Measurements from ENCODE around the gene SERPINA3.

Gene SERPINA3

DNA sequence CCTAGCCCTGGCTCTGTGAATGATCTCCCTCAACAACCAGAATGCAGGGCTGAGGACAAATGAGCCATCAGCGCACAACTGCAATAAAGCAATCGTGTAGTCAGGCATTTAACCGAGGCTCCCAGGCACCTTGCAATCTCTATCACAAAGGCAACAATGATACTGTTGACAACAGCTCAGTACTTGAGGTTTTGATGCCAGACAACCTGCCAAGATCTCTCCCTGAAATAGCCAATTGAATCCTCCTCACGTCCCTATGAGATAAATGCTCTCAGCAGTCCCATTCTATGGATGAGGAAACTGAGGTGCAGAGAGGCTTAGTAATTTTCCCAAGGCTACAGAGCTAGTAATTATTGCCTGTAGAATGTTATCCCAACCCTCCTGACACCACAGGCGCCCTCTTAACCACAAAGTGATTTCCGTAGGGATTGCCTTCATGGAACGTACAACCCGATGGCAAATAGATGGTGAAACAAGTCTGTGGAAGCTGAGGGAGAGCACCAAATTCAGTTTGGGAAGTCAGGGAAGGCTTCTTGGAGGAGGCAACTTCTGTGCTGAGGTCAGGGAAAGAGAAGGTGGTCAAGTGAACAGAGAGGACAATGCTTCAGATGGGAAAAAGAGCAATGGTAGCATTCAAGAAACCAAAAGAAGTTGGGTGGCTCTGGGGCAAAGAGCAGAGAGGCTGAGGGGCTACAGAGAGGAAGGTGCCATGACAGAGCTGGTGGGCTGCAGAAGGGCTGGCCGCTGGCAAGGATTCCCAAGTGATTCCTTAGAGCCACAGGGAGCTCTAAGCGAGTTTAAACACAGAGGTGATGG, 12.6 kb downstream of the SERPINA3 start:
- Histone ChIP-seq H3K4me1 (ENCODE audit: control extremely low read depth in 1 of 4, control insufficient read depth in 4 of 4, insufficient read depth in 4 of 4, low read length in 3 of 4) (no peaks in the 10 kb centered on the region), H3K9me3 (ENCODE audit: control extremely low read depth in 1 of 5, control insufficient read depth in 4 of 5, insufficient read depth in 2 of 5, low read depth in 1 of 5, low read length in 4 of 5) (peaks cover 0 to 11% (median 0%) of the 10 kb centered on the region in 5 experiments), H3K27ac (ENCODE audit: insufficient read depth in 1 of 2, low read depth in 1 of 2, low read length in 2 of 2, poor library complexity in 1 of 2, severe bottlenecking in 2 of 2) (no peak overlapping the region), H3K27me3 (replicated peaks in 2 of 5; ENCODE audit: control insufficient read depth in 4 of 5, insufficient read depth in 5 of 5, low read length in 4 of 5) (peaks cover 0 to 31% (median 2%) of the 10 kb centered on the region in 5 experiments), H3K4me3 (ENCODE audit: control insufficient read depth in 1 of 7, extremely low read depth in 1 of 7, insufficient read depth in 4 of 7, low read depth in 2 of 7, low read length in 6 of 7) (no peak overlapping the region), H3K36me3 (ENCODE audit: control insufficient read depth in 4 of 4, insufficient read depth in 4 of 4, low read length in 3 of 4) (no peaks in the 10 kb centered on the region)
- no peak for DNase-seq
- CTCF ChIA-PET, result no interaction called here
- POLR2A ChIA-PET, result no interaction called here
- 86% methylated on average over 9 of the region's 10 CpGs for WGBS (ENCODE audit: insufficient coverage)

GRCh38 chr14:94625353-94625635, 13.1 kb downstream of the SERPINA3 start:
- Histone ChIP-seq H3K27me3 (replicated peaks in 2 of 5; ENCODE audit: control insufficient read depth in 4 of 5, insufficient read depth in 5 of 5, low read length in 4 of 5) (peaks cover 0 to 37% (median 2%) of the 10 kb centered on the region in 5 experiments), H3K4me1 (ENCODE audit: control extremely low read depth in 1 of 4, control insufficient read depth in 4 of 4, insufficient read depth in 4 of 4, low read length in 3 of 4) (no peaks in the 10 kb centered on the region), H3K27ac (ENCODE audit: insufficient read depth in 1 of 2, low read depth in 1 of 2, low read length in 2 of 2, poor library complexity in 1 of 2, severe bottlenecking in 2 of 2) (no peak overlapping the region), H3K9me3 (ENCODE audit: control extremely low read depth in 1 of 5, control insufficient read depth in 4 of 5, insufficient read depth in 2 of 5, low read depth in 1 of 5, low read length in 4 of 5) (peaks cover 0 to 6% (median 0%) of the 10 kb centered on the region in 5 experiments), H3K4me3 (ENCODE audit: control insufficient read depth in 1 of 7, extremely low read depth in 1 of 7, insufficient read depth in 4 of 7, low read depth in 2 of 7, low read length in 6 of 7) (no peak overlapping the region), H3K36me3 (ENCODE audit: control insufficient read depth in 4 of 4, insufficient read depth in 4 of 4, low read length in 3 of 4) (no peaks in the 10 kb centered on the region)
- DNase-seq, result no peak
- POLR2A ChIA-PET, result no interaction called here
- CTCF ChIA-PET, result no interaction called here
- WGBS (ENCODE audit: insufficient coverage), result 75% methylated on average over 2 of the region's 2 CpGs

- Histone ChIP-seq H3K4me3 (ENCODE audit: control insufficient read depth in 1 of 7, extremely low read depth in 1 of 7, insufficient read depth in 4 of 7, low read depth in 2 of 7, low read length in 6 of 7) (no peak overlapping the region), H3K27ac (ENCODE audit: insufficient read depth in 1 of 2, low read depth in 1 of 2, low read length in 2 of 2, poor library complexity in 1 of 2, severe bottlenecking in 2 of 2) (no peak overlapping the region), H3K9me3 (ENCODE audit: control extremely low read depth in 1 of 5, control insufficient read depth in 4 of 5, insufficient read depth in 2 of 5, low read depth in 1 of 5, low read length in 4 of 5) (peaks cover 0 to 6% (median 0%) of the 10 kb centered on the region in 5 experiments), H3K4me1 (ENCODE audit: control extremely low read depth in 1 of 4, control insufficient read depth in 4 of 4, insufficient read depth in 4 of 4, low read length in 3 of 4) (no peaks in the 10 kb centered on the region), H3K36me3 (ENCODE audit: control insufficient read depth in 4 of 4, insufficient read depth in 4 of 4, low read length in 3 of 4) (no peaks in the 10 kb centered on the region), H3K27me3 (replicated peaks in 2 of 5; ENCODE audit: control insufficient read depth in 4 of 5, insufficient read depth in 5 of 5, low read length in 4 of 5) (peaks cover 0 to 38% (median 2%) of the 10 kb centered on the region in 5 experiments)
- WGBS (ENCODE audit: insufficient coverage), result 88% methylated on average over 5 of the region's 5 CpGs
- POLR2A ChIA-PET, result no interaction called here
- DNase-seq, result no peak
- CTCF ChIA-PET, result no interaction called here
These were observed 16.4 kb downstream of the SERPINA3 start for GRCh38 chr14:94628578-94628977.

DNA sequence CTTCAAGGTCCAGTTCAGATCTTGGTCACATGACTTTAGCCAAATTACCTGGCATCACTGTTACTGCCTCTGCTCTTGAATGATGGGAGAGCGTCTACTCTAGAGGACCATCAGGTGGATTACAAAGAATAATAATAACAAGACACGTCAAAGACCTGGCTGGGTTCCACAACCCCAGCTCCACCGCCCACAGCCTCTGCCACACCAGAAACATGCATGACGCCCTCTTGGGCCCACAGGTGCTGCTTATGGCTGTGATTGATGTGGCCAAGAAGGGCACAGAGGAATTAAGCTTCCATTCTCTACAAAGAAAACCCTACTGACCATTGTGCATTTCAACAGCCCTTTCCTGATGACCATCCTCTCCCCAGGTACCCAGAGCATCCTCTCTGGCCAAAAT, 18.2 kb downstream of the SERPINA3 start:
- 78% methylated on average over 4 of the region's 4 CpGs for WGBS (ENCODE audit: insufficient coverage)
- DNase-seq, result no peak
- ChIA-PET CTCF (no interaction called here), POLR2A (no interaction called here)
- Histone ChIP-seq H3K4me1 (ENCODE audit: control extremely low read depth in 1 of 4, control insufficient read depth in 4 of 4, insufficient read depth in 4 of 4, low read length in 3 of 4) (no peaks in the 10 kb centered on the region), H3K4me3 (ENCODE audit: control insufficient read depth in 1 of 7, extremely low read depth in 1 of 7, insufficient read depth in 4 of 7, low read depth in 2 of 7, low read length in 6 of 7) (no peak overlapping the region), H3K9me3 (ENCODE audit: control extremely low read depth in 1 of 5, control insufficient read depth in 4 of 5, insufficient read depth in 2 of 5, low read depth in 1 of 5, low read length in 4 of 5) (peaks cover 0 to 3% (median 0%) of the 10 kb centered on the region in 5 experiments), H3K27me3 (replicated peaks in 2 of 5; ENCODE audit: control insufficient read depth in 4 of 5, insufficient read depth in 5 of 5, low read length in 4 of 5) (peaks cover 0 to 35% (median 2%) of the 10 kb centered on the region in 5 experiments), H3K27ac (ENCODE audit: insufficient read depth in 1 of 2, low read depth in 1 of 2, low read length in 2 of 2, poor library complexity in 1 of 2, severe bottlenecking in 2 of 2) (no peak overlapping the region), H3K36me3 (ENCODE audit: control insufficient read depth in 4 of 4, insufficient read depth in 4 of 4, low read length in 3 of 4) (no peaks in the 10 kb centered on the region)

DNA sequence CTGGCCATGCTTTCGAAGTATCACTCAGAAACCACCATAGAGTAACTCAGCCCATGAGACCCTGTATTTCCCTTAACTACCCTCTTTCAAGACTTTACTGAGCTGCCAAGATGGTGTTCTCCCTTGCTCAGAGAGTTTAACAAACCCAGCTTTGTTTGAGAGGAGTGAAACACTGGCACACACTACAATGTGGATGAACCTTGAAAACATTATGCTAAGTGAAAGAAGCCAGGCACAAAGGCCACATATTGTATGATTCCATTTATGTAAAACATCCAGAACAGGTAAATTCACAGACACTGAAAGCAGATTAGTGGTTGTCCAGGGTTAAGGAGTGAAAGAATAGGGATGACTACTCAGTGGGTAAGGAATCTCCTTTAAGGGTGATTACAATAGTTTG, 18.9 kb downstream of the SERPINA3 start:
- POLR2A ChIA-PET, result no interaction called here
- 90% methylated on average over 1 of the region's 1 CpG for WGBS (ENCODE audit: insufficient coverage)
- CTCF ChIA-PET, result no interaction called here
- Histone ChIP-seq H3K36me3 (ENCODE audit: control insufficient read depth in 4 of 4, insufficient read depth in 4 of 4, low read length in 3 of 4) (no peaks in the 10 kb centered on the region), H3K4me1 (ENCODE audit: control extremely low read depth in 1 of 4, control insufficient read depth in 4 of 4, insufficient read depth in 4 of 4, low read length in 3 of 4) (no peaks in the 10 kb centered on the region), H3K9me3 (ENCODE audit: control extremely low read depth in 1 of 5, control insufficient read depth in 4 of 5, insufficient read depth in 2 of 5, low read depth in 1 of 5, low read length in 4 of 5) (peaks cover 0 to 3% (median 0%) of the 10 kb centered on the region in 5 experiments), H3K4me3 (ENCODE audit: control insufficient read depth in 1 of 7, extremely low read depth in 1 of 7, insufficient read depth in 4 of 7, low read depth in 2 of 7, low read length in 6 of 7) (no peak overlapping the region), H3K27me3 (replicated peaks in 2 of 5; ENCODE audit: control insufficient read depth in 4 of 5, insufficient read depth in 5 of 5, low read length in 4 of 5) (peaks cover 0 to 31% (median 2%) of the 10 kb centered on the region in 5 experiments), H3K27ac (ENCODE audit: insufficient read depth in 1 of 2, low read depth in 1 of 2, low read length in 2 of 2, poor library complexity in 1 of 2, severe bottlenecking in 2 of 2) (no peak overlapping the region)
- DNase-seq, result no peak

DNA sequence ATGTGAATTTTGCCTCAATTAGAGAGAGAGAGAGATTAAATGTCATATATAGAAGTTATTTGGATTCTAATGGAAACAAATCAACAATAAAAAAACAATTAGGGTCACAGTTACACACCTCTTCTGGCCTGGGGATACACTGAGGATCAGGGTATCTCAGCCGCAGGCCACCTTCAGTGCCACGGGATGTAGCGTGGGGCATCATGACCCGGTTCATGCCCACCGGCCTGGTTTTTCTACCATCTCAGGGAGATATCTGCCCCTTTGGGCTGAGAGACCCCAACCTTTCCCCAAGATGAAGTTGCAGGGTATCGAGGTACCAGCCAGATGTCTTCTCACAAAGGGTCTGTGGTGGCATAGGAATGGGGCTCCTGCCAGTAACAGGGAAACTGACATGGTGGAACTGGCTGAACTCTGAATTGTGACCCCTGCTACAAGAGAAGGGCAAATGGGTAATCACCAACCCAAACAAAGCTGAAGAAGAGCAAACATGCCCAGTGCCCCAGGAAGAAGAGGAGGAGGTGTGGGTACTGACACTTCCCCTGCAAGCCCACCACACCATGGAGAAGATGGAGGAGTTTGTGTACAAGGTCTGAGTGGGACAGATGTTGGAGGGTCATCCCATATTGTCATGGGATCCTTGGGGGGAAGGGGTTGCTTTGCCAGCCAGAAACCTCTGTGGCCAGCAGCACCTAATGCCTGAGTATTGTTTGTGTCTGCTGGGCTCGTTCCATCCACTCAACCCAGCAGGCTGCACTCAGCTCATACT, 19.5 kb downstream of the SERPINA3 start:
- POLR2A ChIA-PET, result no interaction called here
- H3K4me1 ChIP-seq (ENCODE audit: control extremely low read depth in 1 of 4, control insufficient read depth in 4 of 4, insufficient read depth in 4 of 4, low read length in 3 of 4), result no peaks in the 10 kb centered on the region
- CTCF ChIA-PET, result no interaction called here
- 97% methylated on average over 6 of the region's 7 CpGs for WGBS (ENCODE audit: insufficient coverage)
- H3K36me3 ChIP-seq (ENCODE audit: control insufficient read depth in 4 of 4, insufficient read depth in 4 of 4, low read length in 3 of 4), result no peaks in the 10 kb centered on the region
- H3K27me3 ChIP-seq (replicated peaks in 2 of 5; ENCODE audit: control insufficient read depth in 4 of 5, insufficient read depth in 5 of 5, low read length in 4 of 5), result peaks cover 0 to 31% (median 2%) of the 10 kb centered on the region in 5 experiments
- H3K4me3 ChIP-seq (ENCODE audit: control insufficient read depth in 1 of 7, extremely low read depth in 1 of 7, insufficient read depth in 4 of 7, low read depth in 2 of 7, low read length in 6 of 7), result no peak overlapping the region
- DNase-seq, result no peak
- no peak overlapping the region for H3K27ac ChIP-seq (ENCODE audit: insufficient read depth in 1 of 2, low read depth in 1 of 2, low read length in 2 of 2, poor library complexity in 1 of 2, severe bottlenecking in 2 of 2)
- peaks cover 0 to 3% (median 0%) of the 10 kb centered on the region in 5 experiments for H3K9me3 ChIP-seq (ENCODE audit: control extremely low read depth in 1 of 5, control insufficient read depth in 4 of 5, insufficient read depth in 2 of 5, low read depth in 1 of 5, low read length in 4 of 5)

DNA sequence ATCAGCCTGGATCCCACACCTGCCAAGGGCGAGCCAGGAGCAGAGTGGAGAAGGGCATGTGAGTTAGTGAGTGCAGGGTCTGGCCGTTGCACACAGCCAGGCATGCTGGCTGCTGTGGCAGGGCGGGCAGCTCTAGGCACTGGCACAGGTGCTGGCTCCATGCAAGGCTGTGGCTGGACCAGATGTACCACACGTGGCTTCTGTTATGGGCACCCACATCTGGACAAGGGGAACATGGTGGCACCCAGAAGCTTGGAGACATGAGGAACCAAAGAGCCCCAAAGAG, 20.1 kb downstream of the SERPINA3 start:
- no peaks in the 10 kb centered on the region for H3K36me3 ChIP-seq (ENCODE audit: control insufficient read depth in 4 of 4, insufficient read depth in 4 of 4, low read length in 3 of 4)
- H3K4me3 ChIP-seq (ENCODE audit: control insufficient read depth in 1 of 7, extremely low read depth in 1 of 7, insufficient read depth in 4 of 7, low read depth in 2 of 7, low read length in 6 of 7), result no peak overlapping the region
- H3K4me1 ChIP-seq (ENCODE audit: control extremely low read depth in 1 of 4, control insufficient read depth in 4 of 4, insufficient read depth in 4 of 4, low read length in 3 of 4), result no peaks in the 10 kb centered on the region
- CTCF ChIA-PET, result no interaction called here
- 94% methylated on average over 3 of the region's 4 CpGs for WGBS (ENCODE audit: insufficient coverage)
- no peak for DNase-seq
- peaks cover 0 to 31% (median 2%) of the 10 kb centered on the region in 5 experiments for H3K27me3 ChIP-seq (replicated peaks in 2 of 5; ENCODE audit: control insufficient read depth in 4 of 5, insufficient read depth in 5 of 5, low read length in 4 of 5)
- peaks cover 0 to 3% (median 0%) of the 10 kb centered on the region in 5 experiments for H3K9me3 ChIP-seq (ENCODE audit: control extremely low read depth in 1 of 5, control insufficient read depth in 4 of 5, insufficient read depth in 2 of 5, low read depth in 1 of 5, low read length in 4 of 5)
- POLR2A ChIA-PET, result no interaction called here
- no peak overlapping the region for H3K27ac ChIP-seq (ENCODE audit: insufficient read depth in 1 of 2, low read depth in 1 of 2, low read length in 2 of 2, poor library complexity in 1 of 2, severe bottlenecking in 2 of 2)

Measured in common myeloid progenitor, CD34-positive (primary cell).